HEK293T (cell line): Measurements from ENCODE around the gene PASD1.

Source experiments
- BHLHE40 ChIP-seq: fragments of 450-650 bp; IDR thresholded peaks from 2 replicates; pipeline ENCODE4 v1.6.1; 2016; ENCODE audit warnings: mild to moderate bottlenecking, moderate library complexity, borderline replicate concordance
- CTBP1 ChIP-seq: fragments of 450-650 bp; IDR thresholded peaks from 2 replicates; pipeline ENCODE4 v1.6.1; 2016; ENCODE audit warnings: borderline replicate concordance
- ELF4 ChIP-seq: fragments of 450-650 bp; IDR thresholded peaks from 2 replicates; pipeline ENCODE4 v1.6.1; 2017; ENCODE audit warnings: antibody characterized with exemption
- FOXA1 ChIP-seq: fragments of 450-650 bp; IDR thresholded peaks from 2 replicates; pipeline ENCODE4 v1.6.1; 2016; ENCODE audit warnings: mild to moderate bottlenecking
- FOXK2 ChIP-seq: fragments of 450-650 bp; IDR thresholded peaks from 2 replicates; pipeline ENCODE4 v1.6.1; 2016; ENCODE audit warnings: mild to moderate bottlenecking
- FOXM1 ChIP-seq: fragments of 450-650 bp; IDR thresholded peaks from 2 replicates; pipeline ENCODE4 v1.6.1; 2017; ENCODE audit warnings: mild to moderate bottlenecking, borderline replicate concordance
- HDGF ChIP-seq: fragments of 450-650 bp; IDR thresholded peaks from 2 replicates; pipeline ENCODE4 v1.6.1; 2017; ENCODE audit warnings: antibody characterized with exemption, borderline replicate concordance
- L3MBTL2 ChIP-seq: fragments of 450-650 bp; conservative IDR thresholded peaks from 2 replicates; pipeline ENCODE4 v1.6.1; 2016; ENCODE audit warnings: mild to moderate bottlenecking
- LEF1 ChIP-seq: fragments of 450-650 bp; IDR thresholded peaks from 2 replicates; pipeline ENCODE4 v1.6.1; 2017; ENCODE audit warnings: mild to moderate bottlenecking, borderline replicate concordance
- NFRKB ChIP-seq: fragments of 450-650 bp; IDR thresholded peaks from 2 replicates; pipeline ENCODE4 v1.6.1; 2016; ENCODE audit warnings: mild to moderate bottlenecking, moderate library complexity
- SP1 ChIP-seq: fragments of 450-650 bp; IDR thresholded peaks from 2 replicates; pipeline ENCODE4 v1.6.1; 2017
- SUZ12 ChIP-seq: fragments of 450-650 bp; IDR thresholded peaks from 2 replicates; pipeline ENCODE4 v1.6.1; 2016; ENCODE audit warnings: mild to moderate bottlenecking
- TARDBP ChIP-seq: fragments of 450-650 bp; IDR thresholded peaks from 2 replicates; pipeline ENCODE4 v1.6.1; 2016
- ZNF384 ChIP-seq: fragments of 450-650 bp; IDR thresholded peaks from 2 replicates; pipeline ENCODE4 v1.6.1; 2016

DNA sequence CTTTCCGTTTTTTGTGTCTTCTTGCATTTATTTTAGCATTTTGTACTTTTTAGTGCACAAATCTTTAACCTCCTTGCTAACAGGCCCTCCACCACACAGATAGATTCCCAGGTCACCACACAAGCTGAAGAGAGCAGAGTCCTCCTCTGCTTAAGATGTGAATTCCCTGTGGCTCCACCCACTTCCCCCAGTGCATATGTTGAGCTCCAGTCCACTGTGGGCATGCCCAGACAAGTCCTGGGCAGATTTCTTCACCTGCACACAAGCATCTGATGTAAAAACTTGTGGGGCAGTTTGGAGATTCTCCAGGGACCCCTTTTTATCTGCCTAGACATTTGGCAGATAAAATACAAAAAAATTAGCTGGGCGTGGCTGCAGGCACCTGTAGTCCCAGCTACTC lies 19.8 kb upstream of the PASD1 start:
- no peak for TF ChIP-seq FOXA1
- no peak for TF ChIP-seq ELF4
- TF ChIP-seq L3MBTL2: no peak
- TF ChIP-seq FOXM1: no peak
- no peak for TF ChIP-seq SP1
- TF ChIP-seq NFRKB: no peak
- no peak for TF ChIP-seq FOXK2
- TF ChIP-seq SUZ12: no peak
- no peak for TF ChIP-seq TARDBP
- no peak for TF ChIP-seq CTBP1
- no peak for TF ChIP-seq BHLHE40
- no peak for TF ChIP-seq HDGF
- TF ChIP-seq ZNF384: no peak
- no peak for TF ChIP-seq LEF1
